GM19328 (cell line): Measurements from ENCODE around the gene MAPKAP1.
"Not testable (repeated sequence)": the region's sequence is repeated elsewhere in the genome, so short reads cannot be mapped to it uniquely, and the experiment has no call there.

Experiments
- ATAC-seq: cut with Tn5 transposase; IDR thresholded peaks from one replicate; pipeline ENCODE4 v1.9.1; 2021; ENCODE audit warnings: mild to moderate bottlenecking, moderate library complexity; ENCODE audit not compliant: unreplicated experiment

MAPKAP1 gene

DNA sequence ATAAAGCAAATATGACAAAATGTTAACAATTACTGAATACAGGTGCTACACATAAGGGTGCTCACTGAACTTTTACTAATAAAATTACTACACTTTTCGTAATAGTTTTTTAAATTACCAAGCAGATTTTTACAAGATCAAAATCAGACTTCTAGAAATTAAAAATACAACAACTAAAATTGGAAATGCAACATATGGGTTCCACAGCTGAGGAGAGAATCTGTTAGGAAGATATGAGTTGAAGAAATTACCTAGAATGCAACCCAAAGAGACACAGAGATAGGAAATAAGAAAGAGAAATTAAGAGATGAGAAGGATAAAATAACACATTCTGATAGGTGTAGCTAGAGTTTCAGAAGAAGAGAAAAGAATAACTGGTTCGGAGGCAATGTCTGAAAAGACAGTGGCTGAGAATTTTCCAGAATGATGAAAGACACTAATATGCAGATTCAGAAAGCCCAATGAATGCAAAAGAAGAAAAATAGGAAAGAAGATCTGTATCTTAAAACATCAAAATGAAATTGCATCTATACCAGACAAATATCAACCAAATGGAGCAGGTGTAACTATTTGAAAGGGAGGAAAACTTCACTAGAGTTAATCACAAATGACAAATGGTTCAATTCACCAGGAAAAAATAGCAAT, 95.8 kb downstream of the MAPKAP1 start:
- no peak for ATAC-seq

DNA sequence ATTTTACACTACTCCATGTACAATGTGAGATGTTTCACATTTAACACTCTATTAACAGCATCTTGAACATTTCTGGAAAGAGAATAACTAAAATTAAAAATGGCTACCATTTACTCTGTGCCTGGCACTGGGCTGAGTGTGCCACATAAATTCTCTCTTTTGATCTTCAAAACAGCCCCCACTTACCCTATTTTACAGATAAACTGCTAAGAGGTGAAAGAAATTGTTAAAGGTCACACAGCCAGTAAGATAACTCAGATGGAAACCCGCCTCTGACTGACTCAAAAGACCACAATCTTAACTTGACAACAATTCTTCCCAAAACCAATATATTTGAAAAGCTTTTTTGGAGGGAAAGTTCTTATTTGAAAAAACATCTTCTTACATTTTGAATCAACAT, 97.3 kb downstream of the MAPKAP1 start:
- no peak for ATAC-seq

DNA sequence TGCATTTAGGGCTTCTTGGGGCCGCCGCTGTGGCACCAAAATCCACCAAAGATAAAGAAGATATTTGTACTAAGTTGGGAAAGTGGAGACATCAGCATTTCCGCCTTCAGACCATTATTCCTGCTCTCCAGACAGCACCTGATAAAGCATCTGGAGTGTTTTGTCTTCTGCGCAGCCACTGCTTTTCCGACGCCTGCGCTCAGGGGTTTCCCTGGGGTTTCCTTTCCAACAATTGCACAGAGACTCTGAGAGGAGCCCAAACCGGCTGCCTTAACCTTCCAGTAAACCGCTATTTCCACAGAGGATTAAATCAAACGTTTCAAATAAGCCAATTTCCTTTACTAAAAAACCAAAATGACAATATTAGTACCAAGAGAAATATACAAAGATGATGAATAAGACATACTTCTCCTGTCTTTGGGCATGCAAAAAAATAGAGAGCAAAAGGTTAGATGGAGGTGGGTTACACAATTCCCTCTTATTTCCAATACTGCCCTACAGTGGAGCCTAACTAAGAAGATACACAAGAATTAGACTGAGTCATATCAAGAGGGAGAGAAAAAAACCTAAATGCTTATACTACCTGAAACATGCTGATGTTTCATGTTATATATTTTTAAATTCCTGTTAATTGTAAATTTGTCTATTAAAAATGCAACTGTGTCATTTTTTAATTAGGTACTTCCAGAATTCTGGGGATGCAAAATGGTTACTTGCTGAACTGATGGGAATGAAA, 98.4 kb downstream of the MAPKAP1 start:
- no peak for ATAC-seq

DNA sequence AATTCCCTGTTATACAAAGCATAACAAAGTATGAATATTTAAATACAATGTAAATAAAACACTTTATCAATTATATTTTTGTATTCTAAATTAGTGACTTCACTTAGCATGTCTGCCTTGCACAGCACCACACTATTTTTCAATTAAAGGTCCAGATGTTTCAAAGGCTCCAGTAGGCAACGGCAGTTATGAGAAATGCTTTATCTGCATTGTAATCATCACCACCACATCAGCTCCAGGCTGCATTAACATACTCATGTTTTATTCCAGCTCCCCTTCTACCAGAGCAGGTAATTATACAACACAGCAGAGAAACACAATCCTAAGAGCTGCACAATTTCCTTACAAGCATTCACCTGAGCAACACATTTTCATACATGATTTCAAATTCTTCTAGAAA, 102.8 kb downstream of the MAPKAP1 start:
- ATAC-seq = no peak

DNA sequence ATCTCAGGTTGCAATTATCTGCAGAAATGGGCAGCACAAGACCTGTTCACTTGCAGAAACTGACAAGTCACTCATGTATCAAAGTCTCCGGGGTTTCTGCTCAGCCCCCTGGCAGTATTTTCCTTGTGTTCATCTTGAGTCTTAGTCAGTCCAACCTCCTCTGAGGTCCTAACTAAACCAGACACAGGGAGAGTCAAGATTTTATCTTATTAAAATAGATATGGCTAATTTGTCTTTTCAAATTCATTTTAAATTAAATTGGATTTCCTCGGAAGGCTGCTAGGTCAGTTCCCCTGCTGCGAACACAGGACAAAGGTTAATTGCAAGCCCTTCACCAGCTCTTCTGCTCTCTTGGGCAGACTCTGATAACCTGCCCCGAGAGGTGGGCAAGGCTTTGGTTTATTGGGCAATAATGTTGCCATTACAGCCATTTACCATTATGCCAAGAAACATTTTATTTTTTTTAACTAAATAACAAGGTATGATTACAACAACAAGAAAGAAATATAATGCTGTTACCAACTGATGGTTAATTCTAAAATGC, 103.5 kb downstream of the MAPKAP1 start:
- no peak for ATAC-seq

DNA sequence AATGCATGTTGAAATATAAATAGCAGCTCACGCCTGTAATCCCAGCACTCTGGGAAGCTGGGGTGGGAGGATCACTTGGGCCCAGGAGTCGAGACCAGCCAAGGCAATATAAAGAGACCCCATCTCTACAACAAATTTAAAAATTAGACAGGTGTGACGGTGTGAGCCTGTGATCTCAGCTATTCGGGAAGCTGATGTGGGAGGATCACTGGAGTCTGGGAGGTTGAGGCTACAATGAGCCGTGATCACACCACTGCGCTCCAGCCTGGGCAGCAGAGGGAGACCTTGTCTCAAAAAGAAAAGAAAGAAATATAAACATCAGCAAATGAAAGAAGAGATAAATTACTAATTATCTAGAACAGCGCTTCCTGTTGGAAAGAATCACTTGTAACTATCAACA, 105.0 kb downstream of the MAPKAP1 start:
- no peak for ATAC-seq

DNA sequence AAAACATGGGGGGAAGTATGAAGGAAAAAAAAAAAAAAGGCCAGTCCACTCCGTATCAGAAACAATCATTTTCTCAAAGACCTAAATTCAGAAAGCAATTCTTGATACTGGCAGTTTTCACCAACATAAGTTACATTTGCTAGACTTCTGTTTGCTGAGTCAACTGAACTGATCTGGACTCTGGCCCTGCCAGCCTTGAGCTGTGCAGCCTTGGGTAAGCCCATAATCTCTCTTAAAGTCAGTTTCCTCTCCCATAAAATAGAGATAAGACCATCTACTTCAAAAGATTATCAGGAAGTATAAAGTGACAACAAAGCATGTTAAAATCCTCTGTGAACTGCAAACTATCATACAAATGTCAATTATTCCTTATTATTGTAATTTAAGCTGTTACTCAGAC, 106.8 kb downstream of the MAPKAP1 start:
- no peak for ATAC-seq

DNA sequence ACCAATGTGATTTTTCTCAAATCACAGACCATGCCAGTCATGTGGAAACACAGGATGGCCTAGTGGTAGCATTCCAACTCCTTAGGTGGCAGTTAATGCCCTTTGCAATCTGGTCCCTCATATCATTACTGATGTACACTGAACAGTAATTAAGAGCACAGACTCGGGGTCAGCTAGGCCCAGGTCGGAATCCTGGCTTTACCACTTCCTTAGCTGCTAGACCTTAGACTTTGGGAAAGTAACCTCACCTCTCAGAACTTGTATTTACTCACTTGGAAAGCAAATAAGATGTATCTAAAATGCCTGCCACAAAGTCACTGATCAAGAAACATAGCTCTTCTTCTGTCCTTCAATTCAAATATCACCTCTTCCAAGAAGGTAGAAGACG, 112.8 kb downstream of the MAPKAP1 start:
- no peak for ATAC-seq

DNA sequence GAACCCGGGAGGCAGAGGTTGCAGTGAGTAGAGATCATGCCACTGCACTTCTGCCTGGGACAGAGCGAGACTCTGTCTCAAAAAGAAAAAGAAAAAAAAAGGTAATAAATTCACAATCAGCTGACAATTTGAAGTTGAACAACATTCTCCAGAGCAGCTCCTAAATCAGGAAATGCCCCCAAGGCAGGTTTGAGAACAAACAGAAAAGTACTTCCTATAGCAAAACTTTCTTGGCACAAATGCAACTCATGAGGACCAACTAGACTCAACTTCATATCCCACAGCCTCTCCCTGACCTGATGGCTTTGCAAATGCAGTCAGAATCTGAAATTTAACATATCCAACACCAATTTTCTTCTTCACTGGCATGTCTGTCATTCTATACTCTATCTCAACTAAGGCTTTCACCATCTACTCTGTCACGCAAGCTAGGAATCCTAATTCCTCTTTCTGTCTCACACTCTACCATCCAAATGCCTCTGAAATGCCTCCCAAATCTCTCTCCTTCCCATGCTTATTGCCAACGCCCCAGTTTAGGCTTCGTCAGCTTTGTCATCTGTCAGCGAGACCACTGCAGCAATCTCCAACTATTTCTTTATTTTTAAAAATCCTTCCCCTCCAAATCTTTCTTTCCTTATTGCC, 113.3 kb downstream of the MAPKAP1 start:
- no peak for ATAC-seq

DNA sequence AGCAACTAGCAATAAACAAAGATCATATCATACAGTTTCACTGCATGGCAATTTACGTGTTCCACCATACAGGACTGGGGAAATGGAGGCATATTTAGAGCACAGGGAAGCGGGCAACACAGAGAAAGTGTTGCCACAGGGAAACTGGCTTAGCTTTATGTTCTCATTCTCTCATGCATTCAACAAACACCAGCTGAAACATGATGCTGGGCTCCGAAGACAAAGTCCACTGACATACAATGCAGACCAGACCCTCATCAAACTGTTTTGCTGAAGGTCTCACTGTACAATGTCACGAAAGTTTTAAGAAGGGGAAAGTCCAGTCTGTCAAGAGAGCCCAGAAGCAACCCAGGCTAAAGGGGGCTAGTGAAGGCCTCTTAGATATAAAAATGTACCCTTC, 115.1 kb downstream of the MAPKAP1 start:
- ATAC-seq = no peak

DNA sequence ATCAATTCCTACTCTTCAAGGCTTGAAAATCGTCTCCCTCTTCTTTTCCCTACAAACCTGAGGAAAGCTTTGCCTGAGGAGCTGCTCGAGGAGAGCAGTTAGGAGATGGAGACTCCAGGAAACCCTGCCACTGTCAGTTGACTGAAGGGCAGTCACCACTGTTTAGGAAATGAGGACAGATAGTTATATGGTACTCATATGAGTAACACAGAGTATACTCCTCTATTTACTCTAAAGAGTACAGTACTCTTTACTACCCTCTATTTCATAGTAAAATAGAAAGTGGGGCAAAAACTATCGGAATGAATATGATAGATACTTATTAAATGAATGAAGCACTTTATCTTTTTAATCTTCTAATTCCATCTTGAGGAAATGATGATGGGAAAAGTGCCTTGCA, 115.8 kb downstream of the MAPKAP1 start:
- no peak for ATAC-seq

DNA sequence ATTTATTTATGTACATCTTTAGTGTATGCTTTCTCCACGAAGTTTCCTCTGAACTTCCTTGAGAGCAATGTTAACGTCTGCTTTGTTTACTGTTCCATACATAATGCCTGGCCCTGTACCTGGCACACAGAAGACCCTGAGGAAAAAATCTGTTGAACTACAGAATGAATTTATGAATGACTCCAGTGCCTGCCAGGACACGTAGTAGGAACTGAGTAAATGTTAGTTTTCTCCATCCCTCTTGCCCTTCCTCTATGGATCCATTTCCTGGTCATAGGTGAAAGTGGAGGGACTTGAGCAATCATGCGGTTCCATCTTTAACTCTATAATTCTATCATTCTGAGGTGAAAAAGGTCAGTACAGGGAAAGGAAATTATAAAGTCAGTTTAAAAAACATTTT, 117.7 kb downstream of the MAPKAP1 start:
- no peak for ATAC-seq

DNA sequence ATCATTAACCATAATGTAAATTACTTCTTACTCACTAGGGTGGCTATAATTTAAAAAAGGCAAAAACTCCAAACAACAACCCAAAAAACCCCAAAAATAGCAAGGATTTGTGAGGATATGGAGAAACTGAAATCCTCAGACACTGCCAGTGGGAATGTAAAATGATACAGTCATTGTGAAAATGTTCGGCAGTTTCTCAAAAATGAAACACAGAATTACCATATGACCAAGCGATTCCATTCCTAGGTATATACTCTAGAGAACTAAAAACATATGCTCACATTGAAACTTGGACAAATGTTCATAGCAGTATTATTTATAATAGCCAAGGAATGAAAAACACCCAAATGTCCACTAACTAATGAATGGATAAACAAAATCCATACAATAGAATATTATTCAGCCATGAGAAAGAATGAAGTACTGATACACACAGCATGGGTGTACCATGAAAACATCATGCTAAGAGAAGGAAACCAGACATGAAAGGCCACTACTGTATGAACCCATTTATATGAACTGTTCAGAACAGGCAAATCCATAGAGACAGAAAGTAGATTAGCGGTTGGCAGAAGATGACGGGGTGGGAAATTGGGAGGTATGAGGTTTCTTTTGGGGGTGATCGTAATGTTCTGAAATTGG, 119.1 kb downstream of the MAPKAP1 start:
- ATAC-seq = no peak

DNA sequence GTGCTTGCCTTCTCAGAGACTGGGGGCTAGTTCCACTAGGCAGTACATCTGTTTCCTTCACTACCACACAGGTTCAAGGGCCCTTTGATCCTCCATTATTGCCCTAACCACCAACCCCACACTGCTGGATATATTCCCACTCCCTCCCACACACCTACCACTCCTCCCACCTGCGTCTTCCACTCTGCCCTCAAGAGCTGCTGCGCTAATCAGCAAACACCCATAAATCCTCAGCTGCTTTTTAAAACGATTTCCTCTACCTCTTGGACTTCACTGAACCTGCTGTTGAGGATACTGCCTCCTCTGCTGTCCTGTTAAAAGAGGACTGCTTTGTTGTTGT, 120.9 kb downstream of the MAPKAP1 start:
- no peak for ATAC-seq

DNA sequence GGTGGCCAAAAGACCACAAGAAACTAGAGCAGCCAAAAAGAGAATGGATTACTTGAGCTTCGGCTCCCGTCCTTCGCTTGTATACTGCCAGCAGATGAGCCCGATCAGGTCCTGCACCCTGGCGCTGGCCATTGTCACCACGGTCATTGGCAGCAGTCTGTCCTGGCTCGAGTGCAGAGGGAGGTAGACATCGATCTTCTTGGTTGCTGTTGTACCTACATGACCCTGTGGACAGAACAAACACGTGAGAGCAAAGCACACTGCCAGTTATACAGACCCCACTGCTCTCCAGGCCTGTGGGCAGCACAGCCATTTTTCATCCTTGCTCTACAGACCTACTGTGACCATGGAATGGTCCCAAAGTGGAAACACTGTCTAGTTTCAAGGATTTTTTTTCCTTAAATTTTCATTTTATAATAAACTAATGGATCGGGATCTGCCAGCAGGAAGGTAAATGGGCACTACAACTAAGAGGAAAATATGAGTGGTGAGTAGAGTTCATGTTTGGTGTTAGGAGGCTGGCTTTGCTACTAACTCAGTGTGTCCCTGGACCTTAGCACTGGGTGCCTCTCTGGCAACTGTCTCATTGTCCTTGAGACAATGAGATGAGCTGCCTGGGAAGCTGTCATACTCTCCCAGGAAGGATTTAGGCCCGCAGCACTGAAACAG, 121.4 kb downstream of the MAPKAP1 start:
- ATAC-seq = no peak

DNA sequence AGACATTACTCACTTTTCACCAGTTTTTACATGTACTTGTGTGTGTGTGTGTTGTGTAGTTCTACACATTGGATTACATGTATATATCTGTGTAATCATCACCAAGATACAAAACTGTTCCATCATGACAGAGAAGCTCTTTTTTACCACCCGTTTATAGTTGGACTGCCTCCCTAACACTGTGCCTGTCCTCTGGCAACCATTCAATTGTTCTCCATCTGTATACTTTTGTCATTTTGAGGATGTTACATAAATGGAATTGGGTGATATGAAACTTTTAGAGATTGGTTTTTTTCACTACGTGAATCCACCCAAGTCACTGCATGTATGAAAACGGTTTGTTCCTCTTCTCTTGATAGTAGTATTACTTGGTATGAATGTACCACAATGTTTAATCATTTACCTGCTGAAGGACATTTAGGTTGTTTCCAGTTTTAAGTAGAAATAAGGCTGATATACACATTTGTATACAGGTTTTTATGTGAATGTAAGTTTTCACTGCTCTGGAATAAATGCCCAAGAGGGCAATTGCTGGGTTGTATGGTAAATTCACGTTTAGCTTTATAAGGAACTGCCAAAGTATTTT, 126.2 kb downstream of the MAPKAP1 start:
- ATAC-seq = no peak

DNA sequence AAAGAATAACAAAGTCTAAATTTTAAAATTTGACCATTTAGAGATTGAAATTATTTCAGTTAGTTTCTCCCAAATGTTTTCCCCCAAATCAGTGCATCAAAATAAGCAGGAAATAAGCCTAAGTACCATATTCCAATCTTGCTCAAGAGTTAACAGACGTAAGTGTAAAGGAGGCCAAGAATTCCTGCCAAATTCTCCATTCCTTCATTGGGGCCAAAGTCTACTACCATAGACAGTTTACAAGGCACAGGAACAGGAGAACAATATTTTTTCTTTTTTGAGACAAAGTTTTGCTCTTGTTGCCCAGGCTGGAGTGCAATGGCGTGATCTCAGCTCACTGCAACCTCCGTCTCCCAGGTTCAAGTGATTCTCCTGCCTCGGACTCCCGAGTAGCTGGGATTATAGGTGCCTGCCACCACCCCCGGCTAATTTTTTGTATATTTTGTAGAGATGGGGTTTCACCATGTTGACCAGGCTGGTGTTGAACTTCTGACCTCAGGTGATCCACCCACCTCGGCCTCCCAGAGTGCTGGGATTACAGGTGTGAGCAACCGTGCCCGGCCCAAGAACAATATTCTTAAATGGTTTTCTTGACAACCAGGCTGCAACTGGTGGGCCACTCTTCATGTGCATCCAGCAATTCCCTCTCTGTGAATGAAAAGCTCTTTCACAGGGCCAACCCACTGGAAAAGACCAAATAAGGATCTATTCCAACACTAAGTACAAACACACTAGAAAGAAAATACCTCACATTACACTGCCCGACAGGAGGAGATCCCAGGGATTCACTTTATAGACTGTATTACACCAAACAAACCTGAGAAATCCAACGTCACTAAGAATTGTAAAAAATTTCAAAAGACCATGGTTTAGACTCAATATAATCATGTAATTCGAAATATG, 127.7 kb downstream of the MAPKAP1 start:
- no peak for ATAC-seq

DNA sequence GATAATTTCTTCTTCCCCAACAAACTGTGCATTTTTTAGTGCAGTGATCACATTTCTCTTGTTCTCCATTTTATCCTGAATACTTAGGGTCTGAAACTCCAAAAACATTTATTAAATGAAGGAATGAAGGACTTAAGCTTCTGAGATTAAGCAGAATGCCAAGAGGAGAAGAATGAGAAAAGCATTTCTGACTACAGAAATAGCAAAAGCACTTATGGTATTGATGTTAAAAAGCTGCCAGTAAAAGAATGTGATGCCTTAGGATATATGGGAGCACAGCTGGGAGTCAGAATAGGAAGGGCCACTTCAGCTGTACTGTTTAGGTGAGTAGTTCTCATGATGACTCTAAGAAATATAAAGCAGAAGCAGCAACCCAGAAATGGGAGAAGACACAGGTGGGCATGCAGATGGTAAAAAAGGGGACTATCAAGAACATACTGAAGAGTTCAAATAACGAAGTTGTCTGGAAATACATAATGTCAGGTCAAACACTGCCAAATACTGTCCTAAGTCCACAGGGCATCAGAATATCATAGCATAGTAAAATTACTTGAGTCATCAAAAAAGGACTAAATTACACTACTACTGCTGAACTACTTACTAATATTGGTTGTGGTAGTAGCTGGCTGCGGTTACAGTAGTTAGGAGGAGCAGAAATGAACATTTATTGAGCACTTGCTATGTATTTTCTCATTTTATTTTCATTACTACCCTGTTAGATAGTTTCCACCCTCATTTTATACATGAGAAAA, 132.7 kb downstream of the MAPKAP1 start:
- no peak for ATAC-seq

DNA sequence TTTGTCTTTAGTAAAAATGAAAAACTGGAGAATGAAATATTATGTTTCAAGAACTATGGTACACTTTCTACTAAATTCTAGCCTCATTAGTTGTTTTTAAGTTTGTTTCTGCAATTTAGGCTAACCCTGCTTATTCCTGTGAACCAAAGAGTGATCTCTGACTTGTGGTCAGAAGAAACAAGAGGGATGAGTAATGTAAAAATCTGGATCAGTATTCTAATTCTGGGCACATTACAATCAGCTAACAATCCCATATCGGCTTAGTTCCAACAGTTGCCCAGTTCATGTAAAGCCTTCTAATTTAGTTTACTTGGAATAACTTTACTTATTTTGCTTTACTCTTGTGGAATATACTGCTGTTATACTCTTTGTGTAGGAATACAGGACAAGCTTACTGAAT, 134.5 kb downstream of the MAPKAP1 start:
- ATAC-seq = not testable (repeated sequence)
